K562 (cell line): ENCODE measurements around the gene FTHL17. TPM values are rescaled to one million over a fixed set of nuclear protein-coding genes. Genes with fewer than 3 reads are reported as not detected.

Experiments used
- ATAC-seq: fragments of 200-7000 bp; cut with Tn5 transposase; 3 replicates; pipeline ENCODE4 v1.9.1; 2020; ENCODE audit warnings: moderate library complexity
- BruUV-seq: library from RNA; stranded (reverse); fragments of 400-500 nt; replicated peaks from 2 replicates; lab custom pipeline; 2021; lab: Mats Ljungman, UMichigan
- CTCF ChIA-PET: fragments of 300-600 bp; formaldehyde crosslinking; extraction: SDS; loops from one replicate; lab custom pipeline; 2021; ENCODE audit warnings: low intra/inter-chr PET ratio; lab: Yijun Ruan, JAX
- POLR2A ChIA-PET: fragments of 300-600, 350-650 bp; sonication (Branson Sonifier 250); formaldehyde crosslinking; extraction: SDS; loops from one replicate; lab custom pipeline; 2021; ENCODE audit warnings: antibody characterized with exemption, inconsistent platforms; lab: Yijun Ruan, JAX
- DNase-seq, 4 experiments: peaks; one replicate each; pipeline versions ENCODE4 v3.0.0 to v3.0.0-alpha.2; 2011 to 2018; ENCODE audit warnings: low spot score in 3 of 4, mixed read lengths in 3 of 4; ENCODE audit errors: extremely low read depth in 1 of 4
- FAIRE-seq: peaks from 2 replicates; lab custom pipeline; 2011; peaks lifted over from hg19 to GRCh38; lab: Jason Lieb, UNC
- H2AFZ ChIP-seq: 2 replicates; pipeline ENCODE4 v1.6.0; 2011; ENCODE audit warnings: low read depth, low read length, control low read depth, inconsistent platforms
- H3K27ac ChIP-seq: fragments of 200-600 bp; 3 replicates; pipeline ENCODE4 v1.8.0; 2011; ENCODE audit warnings: low read depth, mild to moderate bottlenecking, control low read depth, inconsistent platforms, low read length, moderate library complexity, mixed read lengths; ENCODE audit errors: extremely low read depth
- H3K27me3 ChIP-seq, 2 experiments: fragments of 300-600 bp in 1 of 2; 2 replicates in 1 of 2; 3 replicates in 1 of 2; pipeline versions ENCODE4 v1.6.0 to v1.8.0; 2011; ENCODE audit warnings: inconsistent platforms in 2 of 2, low read length in 2 of 2, mild to moderate bottlenecking in 1 of 2, mixed read lengths in 1 of 2, moderate library complexity in 1 of 2; ENCODE audit not compliant: control insufficient read depth in 2 of 2, insufficient read depth in 2 of 2
- H3K36me3 ChIP-seq: fragments of 300-600 bp; 3 replicates; pipeline ENCODE4 v1.8.0; 2011; ENCODE audit warnings: mild to moderate bottlenecking, low read length, inconsistent platforms; ENCODE audit not compliant: control insufficient read depth, insufficient read depth
- H3K4me1 ChIP-seq, 2 experiments: fragments of 200-600 bp in 1 of 2; replicated peaks in 1 of 2; 2 replicates in 1 of 2; 3 replicates in 1 of 2; pipeline versions ENCODE4 v1.5.1 to v1.8.0; 2011; ENCODE audit warnings: inconsistent platforms in 2 of 2, low read length in 2 of 2, mild to moderate bottlenecking in 1 of 2, mixed read lengths in 1 of 2, moderate library complexity in 1 of 2; ENCODE audit not compliant: control insufficient read depth in 2 of 2, insufficient read depth in 2 of 2
- H3K4me2 ChIP-seq: 2 replicates; pipeline ENCODE4 v1.6.1; 2011; ENCODE audit warnings: low read length, control low read depth, inconsistent platforms, mixed read lengths; ENCODE audit not compliant: insufficient read depth
- H3K4me3 ChIP-seq: fragments of 200-600 bp; sonication (generic), shearing (Covaris generic); 2 replicates; pipeline ENCODE4 v1.5.1; 2016; ENCODE audit warnings: control low read depth, inconsistent platforms
- H3K79me2 ChIP-seq: fragments of 200-600 bp; 3 replicates; pipeline ENCODE4 v1.8.0; 2011; ENCODE audit warnings: low read length, inconsistent platforms; ENCODE audit not compliant: control insufficient read depth, insufficient read depth
- H3K9ac ChIP-seq, 2 experiments: 2 replicates each; pipeline versions ENCODE4 v1.6.0 to v1.6.1; 2011; ENCODE audit warnings: low read depth in 2 of 2, low read length in 2 of 2, control low read depth in 1 of 2, inconsistent platforms in 1 of 2, mild to moderate bottlenecking in 1 of 2, mixed read lengths in 1 of 2; ENCODE audit not compliant: insufficient read depth in 1 of 2
- H3K9me1 ChIP-seq: one replicate; pipeline ENCODE4 v1.6.0; 2011; ENCODE audit warnings: inconsistent platforms, mild to moderate bottlenecking, low read length, moderate library complexity; ENCODE audit not compliant: control insufficient read depth, insufficient read depth
- H3K9me3 ChIP-seq: replicated peaks from 2 replicates; pipeline ENCODE4 v1.5.1; 2011; ENCODE audit warnings: low read depth, low read length, inconsistent platforms; ENCODE audit not compliant: control insufficient read depth, insufficient read depth
- H4K20me1 ChIP-seq: replicated peaks from 2 replicates; pipeline ENCODE4 v1.6.1; 2011; ENCODE audit warnings: low read length, inconsistent platforms, mixed read lengths; ENCODE audit not compliant: control insufficient read depth, insufficient read depth
- BMI1 ChIP-seq: fragments of 150-350 bp; IDR thresholded peaks from 2 replicates; pipeline ENCODE4 v1.6.1; 2014; ENCODE audit warnings: low read length
- CCNT2 ChIP-seq: IDR thresholded peaks from 2 replicates; pipeline ENCODE4 v1.6.1; 2011; ENCODE audit warnings: borderline replicate concordance, low read depth, mild to moderate bottlenecking, moderate library complexity, mixed read lengths, low read length; ENCODE audit not compliant: insufficient read length; ENCODE audit errors: extremely low read depth
- GATAD2B ChIP-seq: fragments of 450-650 bp; IDR thresholded peaks from 2 replicates; pipeline ENCODE4 v1.6.1; 2017; ENCODE audit warnings: mild to moderate bottlenecking, borderline replicate concordance
- HNRNPH1 ChIP-seq: fragments of 200-400 bp; formaldehyde crosslinking; optimal IDR thresholded peaks from 2 replicates; pipeline ENCODE3; 2017; ENCODE audit warnings: low read depth, mild to moderate bottlenecking, low read length, moderate library complexity
- RAD21 ChIP-seq, 2 experiments: fragments of 250-450 bp in 1 of 2; fragments of 450-650 bp in 1 of 2; sonication (Bioruptor Pico) in 1 of 2; formaldehyde crosslinking in 1 of 2; IDR thresholded peaks in 1 of 2; conservative IDR thresholded peaks in 1 of 2; 2 replicates each; pipeline versions ENCODE4 v1.4.0 to v1.8.0; 2020 to 2022; ENCODE audit warnings: mild to moderate bottlenecking in 2 of 2, moderate library complexity in 1 of 2
- SIN3A ChIP-seq, 2 experiments: fragments of 150-350 bp in 1 of 2; IDR thresholded peaks; 2 replicates each; pipeline ENCODE4 v1.6.1; 2011 to 2016; ENCODE audit warnings: borderline replicate concordance in 2 of 2, low read depth in 2 of 2, low read length in 2 of 2, mild to moderate bottlenecking in 2 of 2, moderate library complexity in 2 of 2; ENCODE audit not compliant: control insufficient read depth in 1 of 2
- TCF7 ChIP-seq: sonication (generic); IDR thresholded peaks from 2 replicates; pipeline ENCODE4 v1.6.1; 2016; ENCODE audit warnings: antibody characterized with exemption, borderline replicate concordance
- TFAM ChIP-seq: fragments of 250-450 bp; sonication (Bioruptor Pico); conservative IDR thresholded peaks from 2 replicates; pipeline ENCODE4 v1.5.0; 2021; ENCODE audit warnings: mild to moderate bottlenecking, moderate library complexity
- WHSC1 ChIP-seq: IDR thresholded peaks from one replicate; pipeline ENCODE4 v1.6.1; 2012; ENCODE audit warnings: low read length, control low read depth, inconsistent platforms
- ZNF253 ChIP-seq: fragments of 250-450 bp; sonication (Bioruptor Pico); conservative IDR thresholded peaks from 2 replicates; pipeline ENCODE4 v1.6.1; 2021; ENCODE audit warnings: mild to moderate bottlenecking
- ZNF41 ChIP-seq: fragments of 250-450 bp; sonication (Bioruptor Pico); conservative IDR thresholded peaks from 2 replicates; pipeline ENCODE4 v1.4.0; 2020; ENCODE audit warnings: mild to moderate bottlenecking
- WGBS: fragments of 100-300 bp; shearing (Covaris generic); methylation state at CpG from one replicate; pipeline ENCODE4 v1.1.6; 2016; ENCODE audit warnings: low coverage, mixed read lengths; ENCODE audit not compliant: insufficient coverage; ENCODE audit errors: missing lambda C conversion rate; 5-methylcytosine and 5-hydroxymethylcytosine counted together
- in situ Hi-C: fragments of 300-500 bp; cut with MboI; formaldehyde crosslinking; loops from 4 replicates; pipeline ENCODE4 v1.15.0; 2018; ENCODE audit warnings: inconsistent platforms, mixed read lengths
- intact Hi-C: fragments of 100-400 bp; cut with micrococcal nuclease; formaldehyde crosslinking; loops from 2 replicates; pipeline ENCODE4 v1.14.2; 2022
- polyA plus RNA-seq, 8 experiments: library from polyadenylated mRNA; depleted of rRNA in 4 of 8; stranded (reverse) in 5 of 8; unstranded in 3 of 8; fragments of >200 nt; fragmentation: Nextera tagmentation in 2 of 8; fragmentation: Illumina TruSeq in 1 of 8; extraction: Ambion mirVana in 2 of 8; extraction: Trizol in 1 of 8; gene quantifications; 2 replicates each; pipeline versions ENCODE4 v1.2.1 to v1.2.3, GENCODE V29; 2011 to 2014; ENCODE audit warnings: inconsistent platforms in 1 of 8, missing spikeins in 1 of 8
- total RNA-seq, 7 experiments: library from RNA; depleted of rRNA in 6 of 7; stranded (reverse); fragments of >200 nt in 6 of 7; fragmentation: Illumina TruSeq in 2 of 7; extraction: Trizol in 2 of 7; gene quantifications; 2 replicates each; pipeline versions ENCODE4 v1.2.1 to v1.2.3, GENCODE V29; 2011 to 2021; ENCODE audit warnings: low replicate concordance in 1 of 7

Gene FTHL17
- total and polyA plus RNA-seq, 9 of the 15 experiments (the other 6 are each of a cell fraction or from before 2014, with no cell fraction given), result not detected

DNA sequence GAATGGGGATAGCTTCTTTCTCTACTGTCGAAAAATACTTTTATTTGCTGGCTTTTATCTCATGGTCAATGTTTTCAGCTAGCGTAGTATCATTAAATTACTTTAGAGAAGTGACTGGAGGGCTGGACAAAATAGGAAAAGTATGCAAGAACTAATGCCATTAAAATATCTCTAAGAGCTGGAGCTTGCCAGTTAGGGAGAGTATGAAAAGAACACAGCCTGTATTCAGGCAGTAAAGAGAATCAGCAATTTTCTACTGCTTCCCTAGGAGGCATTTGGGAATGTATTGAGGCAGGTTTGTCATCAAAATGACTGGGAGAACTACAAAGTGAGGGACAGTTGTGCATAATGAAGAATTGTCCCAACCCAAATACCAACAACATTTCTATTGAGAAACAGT lies 43.0 kb upstream of the FTHL17 start:
- H3K27ac ChIP-seq, result no peak overlapping the region
- H3K36me3 ChIP-seq, result no peaks in the 10 kb centered on the region
- TF ChIP-seq TFAM (CRISPR knock-in tag) (no peak), RAD21 (CRISPR knock-in tag; conservative IDR thresholded peaks at IDR 0.05 in 1 of 2, IDR thresholded peaks at IDR 0.05 in 1 of 2) (no peak), WHSC1 (no peak), SIN3A (IDR thresholded peaks at IDR 0.05; ENCODE audit: borderline replicate concordance in 2 of 2, control insufficient read depth in 1 of 2, low read depth in 2 of 2, low read length in 2 of 2) (no peak), HNRNPH1 (no peak), TCF7 (no peak), GATAD2B (no peak), BMI1 (no peak), CCNT2 (no peak), ZNF253 (CRISPR knock-in tag) (no peak), ZNF41 (CRISPR knock-in tag) (no peak)
- ChIA-PET POLR2A (no interaction called here), CTCF (no interaction called here)
- no peaks in the 10 kb centered on the region for H3K9me3 ChIP-seq
- DNase-seq (no peak), ATAC-seq (no peak), FAIRE-seq (no peak)
- H3K9ac ChIP-seq, result no peak overlapping the region
- no peaks in the 10 kb centered on the region for H3K9me1 ChIP-seq
- no peak overlapping the region for H3K4me2 ChIP-seq
- H3K4me1 ChIP-seq, result no peaks in the 10 kb centered on the region
- intact Hi-C loops, result no loop called here
- 0% methylated on average over 1 of the region's 2 CpGs for WGBS
- no peaks in the 10 kb centered on the region; a peak in 1 of 5 replicates for H3K27me3 ChIP-seq
- no TSS peak for BruUV-seq
- no peaks in the 10 kb centered on the region for H3K79me2 ChIP-seq
- in situ Hi-C loops, result no loop called here
- no peak overlapping the region for H2AFZ ChIP-seq
- no peak overlapping the region for H3K4me3 ChIP-seq
- no peaks in the 10 kb centered on the region for H4K20me1 ChIP-seq
